ENCODE data around the gene CNMD.

DNA sequence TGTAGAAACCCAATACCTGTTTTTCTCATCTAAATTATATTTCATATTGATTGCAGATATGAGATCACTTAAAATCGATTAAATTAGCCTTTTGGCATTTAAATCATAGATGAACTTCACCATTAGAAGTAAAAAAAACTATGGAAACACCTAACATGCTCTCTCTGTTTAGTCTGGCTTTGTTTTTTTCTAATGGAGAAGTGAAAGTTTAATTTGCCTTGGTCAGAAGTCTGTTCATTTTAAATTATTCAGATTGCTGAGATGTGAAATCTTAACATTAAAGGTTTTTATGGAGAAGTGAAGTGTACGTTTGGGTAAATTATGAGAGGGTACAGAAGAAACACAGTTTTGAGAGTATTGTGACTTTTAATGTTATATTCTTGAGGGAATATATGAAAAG lies 80.3 kb downstream of the CNMD start:
- TF ChIP-seq TEAD4 (IDR thresholded peaks at IDR 0.05) = no peak
- no peak for TF ChIP-seq TAF1 (IDR thresholded peaks at IDR 0.05; ENCODE audit: low read depth)
- TF ChIP-seq EP300 (IDR thresholded peaks at IDR 0.05; ENCODE audit: borderline replicate concordance) = no peak
- TF ChIP-seq, protein P1, sequence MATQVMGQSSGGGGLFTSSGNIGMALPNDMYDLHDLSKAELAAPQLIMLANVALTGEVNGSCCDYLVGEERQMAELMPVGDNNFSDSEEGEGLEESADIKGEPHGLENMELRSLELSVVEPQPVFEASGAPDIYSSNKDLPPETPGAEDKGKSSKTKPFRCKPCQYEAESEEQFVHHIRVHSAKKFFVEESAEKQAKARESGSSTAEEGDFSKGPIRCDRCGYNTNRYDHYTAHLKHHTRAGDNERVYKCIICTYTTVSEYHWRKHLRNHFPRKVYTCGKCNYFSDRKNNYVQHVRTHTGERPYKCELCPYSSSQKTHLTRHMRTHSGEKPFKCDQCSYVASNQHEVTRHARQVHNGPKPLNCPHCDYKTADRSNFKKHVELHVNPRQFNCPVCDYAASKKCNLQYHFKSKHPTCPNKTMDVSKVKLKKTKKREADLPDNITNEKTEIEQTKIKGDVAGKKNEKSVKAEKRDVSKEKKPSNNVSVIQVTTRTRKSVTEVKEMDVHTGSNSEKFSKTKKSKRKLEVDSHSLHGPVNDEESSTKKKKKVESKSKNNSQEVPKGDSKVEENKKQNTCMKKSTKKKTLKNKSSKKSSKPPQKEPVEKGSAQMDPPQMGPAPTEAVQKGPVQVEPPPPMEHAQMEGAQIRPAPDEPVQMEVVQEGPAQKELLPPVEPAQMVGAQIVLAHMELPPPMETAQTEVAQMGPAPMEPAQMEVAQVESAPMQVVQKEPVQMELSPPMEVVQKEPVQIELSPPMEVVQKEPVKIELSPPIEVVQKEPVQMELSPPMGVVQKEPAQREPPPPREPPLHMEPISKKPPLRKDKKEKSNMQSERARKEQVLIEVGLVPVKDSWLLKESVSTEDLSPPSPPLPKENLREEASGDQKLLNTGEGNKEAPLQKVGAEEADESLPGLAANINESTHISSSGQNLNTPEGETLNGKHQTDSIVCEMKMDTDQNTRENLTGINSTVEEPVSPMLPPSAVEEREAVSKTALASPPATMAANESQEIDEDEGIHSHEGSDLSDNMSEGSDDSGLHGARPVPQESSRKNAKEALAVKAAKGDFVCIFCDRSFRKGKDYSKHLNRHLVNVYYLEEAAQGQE (IDR thresholded peaks at IDR 0.05; ENCODE audit: low read depth) = no peak
- no peak for TF ChIP-seq EGR1 (IDR thresholded peaks at IDR 0.05)
- no peak for TF ChIP-seq ZBTB7A (IDR thresholded peaks at IDR 0.05; ENCODE audit: low read depth)
- no peak for TF ChIP-seq RAD21 (IDR thresholded peaks at IDR 0.05; ENCODE audit: low read depth)
- TF ChIP-seq NFIC (IDR thresholded peaks at IDR 0.05) = no peak

Data from Ishikawa (cell line).